Measurements from ENCODE around the gene FLCN.

DNA sequence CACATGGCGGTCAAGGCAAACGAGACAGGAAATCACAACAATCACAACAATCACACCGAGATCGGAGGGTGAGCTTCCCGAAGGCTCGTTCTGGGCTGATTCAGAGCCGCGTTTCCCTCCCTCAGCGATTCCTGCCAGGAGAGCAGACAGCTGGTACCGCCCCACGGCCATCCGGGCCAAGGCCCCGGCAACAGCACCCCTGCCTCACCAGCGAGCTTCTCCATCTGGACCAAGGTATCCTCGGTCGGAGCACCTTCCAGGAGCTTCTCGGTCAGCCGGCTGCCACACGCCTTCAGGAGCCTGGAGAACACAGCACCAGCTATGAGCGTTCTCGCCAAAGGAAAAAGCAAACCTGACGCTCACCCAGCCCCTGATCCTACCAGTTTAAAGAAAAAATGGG, 15.6 kb downstream of the FLCN start:
- TF ChIP-seq NRF1 (conservative IDR thresholded peaks at IDR 0.05; ENCODE audit: low read depth, low read length) = no peak
- no peak for TF ChIP-seq HDAC2 (IDR thresholded peaks at IDR 0.05)
- no peak for TF ChIP-seq RAD51 (IDR thresholded peaks at IDR 0.05)
- TF ChIP-seq GATAD2B (conservative IDR thresholded peaks at IDR 0.05; ENCODE audit: low read depth) = no peak
- TF ChIP-seq SREBF2 (IDR thresholded peaks at IDR 0.05; ENCODE audit: low read length) = no peak
- no peak for TF ChIP-seq TCF7 (IDR thresholded peaks at IDR 0.05; ENCODE audit: borderline replicate concordance)
- no peak for TF ChIP-seq MXI1 (IDR thresholded peaks at IDR 0.05; ENCODE audit: low read depth, low read length)
- no peak for TF ChIP-seq ZNF274 (IDR thresholded peaks at IDR 0.05; ENCODE audit: insufficient read depth, insufficient read length)
- TF ChIP-seq EP300 (IDR thresholded peaks at IDR 0.05; ENCODE audit: borderline replicate concordance in 1 of 2, control insufficient read depth in 1 of 2, low read depth in 2 of 2, low read length in 2 of 2) = no peak
- no peak for TF ChIP-seq POLR2A (IDR thresholded peaks at IDR 0.05; ENCODE audit: low read depth, low read length)
- TF ChIP-seq POLR2AphosphoS5 (IDR thresholded peaks at IDR 0.05; ENCODE audit: low read length) = no peak
- TF ChIP-seq, protein P1, sequence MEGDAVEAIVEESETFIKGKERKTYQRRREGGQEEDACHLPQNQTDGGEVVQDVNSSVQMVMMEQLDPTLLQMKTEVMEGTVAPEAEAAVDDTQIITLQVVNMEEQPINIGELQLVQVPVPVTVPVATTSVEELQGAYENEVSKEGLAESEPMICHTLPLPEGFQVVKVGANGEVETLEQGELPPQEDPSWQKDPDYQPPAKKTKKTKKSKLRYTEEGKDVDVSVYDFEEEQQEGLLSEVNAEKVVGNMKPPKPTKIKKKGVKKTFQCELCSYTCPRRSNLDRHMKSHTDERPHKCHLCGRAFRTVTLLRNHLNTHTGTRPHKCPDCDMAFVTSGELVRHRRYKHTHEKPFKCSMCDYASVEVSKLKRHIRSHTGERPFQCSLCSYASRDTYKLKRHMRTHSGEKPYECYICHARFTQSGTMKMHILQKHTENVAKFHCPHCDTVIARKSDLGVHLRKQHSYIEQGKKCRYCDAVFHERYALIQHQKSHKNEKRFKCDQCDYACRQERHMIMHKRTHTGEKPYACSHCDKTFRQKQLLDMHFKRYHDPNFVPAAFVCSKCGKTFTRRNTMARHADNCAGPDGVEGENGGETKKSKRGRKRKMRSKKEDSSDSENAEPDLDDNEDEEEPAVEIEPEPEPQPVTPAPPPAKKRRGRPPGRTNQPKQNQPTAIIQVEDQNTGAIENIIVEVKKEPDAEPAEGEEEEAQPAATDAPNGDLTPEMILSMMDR (IDR thresholded peaks at IDR 0.05 in 2 of 3, conservative IDR thresholded peaks at IDR 0.05 in 1 of 3; ENCODE audit: control insufficient read depth in 2 of 3, extremely low read depth in 1 of 3, insufficient read depth in 1 of 3, low read depth in 3 of 3, low read length in 3 of 3) = no peak
- no peak for TF ChIP-seq BACH1 (IDR thresholded peaks at IDR 0.05; ENCODE audit: borderline replicate concordance)
